ENCODE measurements around the gene AFM.

Gene AFM

GRCh38 chr4:73481358-73481757, at the start of gene AFM:
TSS of gene AFM (plus strand) at chr4:73481745. CDS start at chr4:73481776, 31 bp downstream.
- Histone ChIP-seq H3K9ac (ENCODE audit: low read length in 2 of 2) (no peak within 1 kb of the TSS), H3K27me3 (ENCODE audit: control insufficient read depth in 1 of 2, insufficient read depth in 2 of 2, low read length in 2 of 2) (no peaks in the 10 kb centered on the region), H3K9me3 (ENCODE audit: control insufficient read depth in 2 of 2, low read length in 2 of 2) (no peaks in the 10 kb centered on the region), H3K4me1 (ENCODE audit: control insufficient read depth, insufficient read depth, low read length) (no peaks in the 10 kb centered on the region), H3K36me3 (ENCODE audit: control insufficient read depth in 2 of 2, insufficient read depth in 2 of 2, low read length in 2 of 2) (no peaks in the 10 kb centered on the region), H3K4me3 (ENCODE audit: low read length in 2 of 2) (no peak within 1 kb of the TSS), H3K27ac (ENCODE audit: low read length) (no peak within 1 kb of the TSS)

GRCh38 chr4:73431813-73432168, 49.8 kb upstream of the AFM start:
- no peak overlapping the region for H3K9ac ChIP-seq (ENCODE audit: low read length in 2 of 2)
- no peaks in the 10 kb centered on the region for H3K9me3 ChIP-seq (ENCODE audit: control insufficient read depth in 2 of 2, low read length in 2 of 2)
- no peak overlapping the region for H3K27ac ChIP-seq (ENCODE audit: low read length)
- H3K4me3 ChIP-seq (ENCODE audit: low read length in 2 of 2): no peak overlapping the region
- H3K27me3 ChIP-seq (ENCODE audit: control insufficient read depth in 1 of 2, insufficient read depth in 2 of 2, low read length in 2 of 2): no peaks in the 10 kb centered on the region
- no peaks in the 10 kb centered on the region for H3K36me3 ChIP-seq (ENCODE audit: control insufficient read depth in 2 of 2, insufficient read depth in 2 of 2, low read length in 2 of 2)
- H3K4me1 ChIP-seq (ENCODE audit: control insufficient read depth, insufficient read depth, low read length): no peaks in the 10 kb centered on the region

- Histone ChIP-seq H3K4me1 (ENCODE audit: control insufficient read depth, insufficient read depth, low read length) (no peaks in the 10 kb centered on the region), H3K27me3 (ENCODE audit: control insufficient read depth in 1 of 2, insufficient read depth in 2 of 2, low read length in 2 of 2) (no peaks in the 10 kb centered on the region), H3K36me3 (ENCODE audit: control insufficient read depth in 2 of 2, insufficient read depth in 2 of 2, low read length in 2 of 2) (no peaks in the 10 kb centered on the region), H3K4me3 (ENCODE audit: low read length in 2 of 2) (no peak overlapping the region), H3K9me3 (ENCODE audit: control insufficient read depth in 2 of 2, low read length in 2 of 2) (no peaks in the 10 kb centered on the region), H3K9ac (ENCODE audit: low read length in 2 of 2) (no peak overlapping the region), H3K27ac (ENCODE audit: low read length) (no peak overlapping the region)
Measured at GRCh38 chr4:73432169-73433000, 49.2 kb upstream of the AFM start.

- H3K9me3 ChIP-seq (ENCODE audit: control insufficient read depth in 2 of 2, low read length in 2 of 2): no peaks in the 10 kb centered on the region
- no peaks in the 10 kb centered on the region for H3K4me1 ChIP-seq (ENCODE audit: control insufficient read depth, insufficient read depth, low read length)
- no peak overlapping the region for H3K4me3 ChIP-seq (ENCODE audit: low read length in 2 of 2)
- H3K9ac ChIP-seq (ENCODE audit: low read length in 2 of 2): no peak overlapping the region
- H3K27me3 ChIP-seq (ENCODE audit: control insufficient read depth in 1 of 2, insufficient read depth in 2 of 2, low read length in 2 of 2): no peaks in the 10 kb centered on the region
- no peak overlapping the region for H3K27ac ChIP-seq (ENCODE audit: low read length)
- no peaks in the 10 kb centered on the region for H3K36me3 ChIP-seq (ENCODE audit: control insufficient read depth in 2 of 2, insufficient read depth in 2 of 2, low read length in 2 of 2)
Measured at GRCh38 chr4:73433140-73433539, 48.4 kb upstream of the AFM start.

- no peaks in the 10 kb centered on the region for H3K36me3 ChIP-seq (ENCODE audit: control insufficient read depth in 2 of 2, insufficient read depth in 2 of 2, low read length in 2 of 2)
- no peak overlapping the region for H3K27ac ChIP-seq (ENCODE audit: low read length)
- H3K4me1 ChIP-seq (ENCODE audit: control insufficient read depth, insufficient read depth, low read length): no peaks in the 10 kb centered on the region
- no peaks in the 10 kb centered on the region for H3K27me3 ChIP-seq (ENCODE audit: control insufficient read depth in 1 of 2, insufficient read depth in 2 of 2, low read length in 2 of 2)
- H3K4me3 ChIP-seq (ENCODE audit: low read length in 2 of 2): no peak overlapping the region
- H3K9me3 ChIP-seq (ENCODE audit: control insufficient read depth in 2 of 2, low read length in 2 of 2): no peaks in the 10 kb centered on the region
- no peak overlapping the region for H3K9ac ChIP-seq (ENCODE audit: low read length in 2 of 2)
Measured at GRCh38 chr4:73434311-73434710, 47.2 kb upstream of the AFM start.

GRCh38 chr4:73435984-73436383, 45.6 kb upstream of the AFM start, which contains the start of gene AFP:
TSS of gene AFP (plus strand) at chr4:73436221. CDS start at chr4:73436263, 42 bp downstream.
- no peaks in the 10 kb centered on the region for H3K27me3 ChIP-seq (ENCODE audit: control insufficient read depth in 1 of 2, insufficient read depth in 2 of 2, low read length in 2 of 2)
- H3K36me3 ChIP-seq (ENCODE audit: control insufficient read depth in 2 of 2, insufficient read depth in 2 of 2, low read length in 2 of 2): no peaks in the 10 kb centered on the region
- H3K4me3 ChIP-seq (ENCODE audit: low read length in 2 of 2): no peak within 1 kb of the TSS
- no peak within 1 kb of the TSS for H3K27ac ChIP-seq (ENCODE audit: low read length)
- H3K9ac ChIP-seq (ENCODE audit: low read length in 2 of 2): no peak within 1 kb of the TSS
- H3K4me1 ChIP-seq (ENCODE audit: control insufficient read depth, insufficient read depth, low read length): no peaks in the 10 kb centered on the region
- H3K9me3 ChIP-seq (ENCODE audit: control insufficient read depth in 2 of 2, low read length in 2 of 2): no peaks in the 10 kb centered on the region

- no peaks in the 10 kb centered on the region for H3K27me3 ChIP-seq (ENCODE audit: control insufficient read depth in 1 of 2, insufficient read depth in 2 of 2, low read length in 2 of 2)
- no peaks in the 10 kb centered on the region for H3K36me3 ChIP-seq (ENCODE audit: control insufficient read depth in 2 of 2, insufficient read depth in 2 of 2, low read length in 2 of 2)
- H3K4me1 ChIP-seq (ENCODE audit: control insufficient read depth, insufficient read depth, low read length): no peaks in the 10 kb centered on the region
- no peaks in the 10 kb centered on the region for H3K9me3 ChIP-seq (ENCODE audit: control insufficient read depth in 2 of 2, low read length in 2 of 2)
- no peak overlapping the region for H3K4me3 ChIP-seq (ENCODE audit: low read length in 2 of 2)
- no peak overlapping the region for H3K9ac ChIP-seq (ENCODE audit: low read length in 2 of 2)
- no peak overlapping the region for H3K27ac ChIP-seq (ENCODE audit: low read length)
Measured at GRCh38 chr4:73436674-73437557, 44.6 kb upstream of the AFM start.

GRCh38 chr4:73437558-73437956, 44.0 kb upstream of the AFM start:
- H3K9ac ChIP-seq (ENCODE audit: low read length in 2 of 2): no peak overlapping the region
- no peaks in the 10 kb centered on the region for H3K4me1 ChIP-seq (ENCODE audit: control insufficient read depth, insufficient read depth, low read length)
- no peaks in the 10 kb centered on the region for H3K9me3 ChIP-seq (ENCODE audit: control insufficient read depth in 2 of 2, low read length in 2 of 2)
- no peak overlapping the region for H3K27ac ChIP-seq (ENCODE audit: low read length)
- no peak overlapping the region for H3K4me3 ChIP-seq (ENCODE audit: low read length in 2 of 2)
- no peaks in the 10 kb centered on the region for H3K27me3 ChIP-seq (ENCODE audit: control insufficient read depth in 1 of 2, insufficient read depth in 2 of 2, low read length in 2 of 2)
- H3K36me3 ChIP-seq (ENCODE audit: control insufficient read depth in 2 of 2, insufficient read depth in 2 of 2, low read length in 2 of 2): no peaks in the 10 kb centered on the region

- Histone ChIP-seq H3K27ac (ENCODE audit: low read length) (no peak overlapping the region), H3K4me3 (ENCODE audit: low read length in 2 of 2) (no peak overlapping the region), H3K9me3 (ENCODE audit: control insufficient read depth in 2 of 2, low read length in 2 of 2) (no peaks in the 10 kb centered on the region), H3K9ac (ENCODE audit: low read length in 2 of 2) (no peak overlapping the region), H3K4me1 (ENCODE audit: control insufficient read depth, insufficient read depth, low read length) (no peaks in the 10 kb centered on the region), H3K36me3 (ENCODE audit: control insufficient read depth in 2 of 2, insufficient read depth in 2 of 2, low read length in 2 of 2) (no peaks in the 10 kb centered on the region), H3K27me3 (ENCODE audit: control insufficient read depth in 1 of 2, insufficient read depth in 2 of 2, low read length in 2 of 2) (no peaks in the 10 kb centered on the region)
Measured at GRCh38 chr4:73438048-73438447, 43.5 kb upstream of the AFM start.

- Histone ChIP-seq H3K4me3 (ENCODE audit: low read length in 2 of 2) (no peak overlapping the region), H3K9ac (ENCODE audit: low read length in 2 of 2) (no peak overlapping the region), H3K36me3 (ENCODE audit: control insufficient read depth in 2 of 2, insufficient read depth in 2 of 2, low read length in 2 of 2) (no peaks in the 10 kb centered on the region), H3K4me1 (ENCODE audit: control insufficient read depth, insufficient read depth, low read length) (no peaks in the 10 kb centered on the region), H3K27me3 (ENCODE audit: control insufficient read depth in 1 of 2, insufficient read depth in 2 of 2, low read length in 2 of 2) (no peaks in the 10 kb centered on the region), H3K27ac (ENCODE audit: low read length) (no peak overlapping the region), H3K9me3 (ENCODE audit: control insufficient read depth in 2 of 2, low read length in 2 of 2) (no peaks in the 10 kb centered on the region)
Measured at GRCh38 chr4:73438582-73439215, 42.8 kb upstream of the AFM start.

Measured in stomach smooth muscle (tissue), 2 donors.